Subcutaneous adipose tissue (tissue), 4 donors: ENCODE results near the gene OPCML. TPM values are rescaled to one million over a fixed set of nuclear protein-coding genes. Genes with fewer than 3 reads are reported as not detected.

ENCODE experiments used
- CTCF ChIP-seq: fragments of 450-650 bp; IDR thresholded peaks from one replicate; pipeline ENCODE4 v1.5.1; 2016; ENCODE audit warnings: low read depth, mild to moderate bottlenecking, control low read depth, antibody characterized with exemption, moderate library complexity
- total RNA-seq, 4 donors: library from RNA; depleted of rRNA; stranded (reverse); fragments of >200 nt; gene quantifications; one replicate each; pipeline ENCODE4 v1.1.0, GENCODE V29; 2016

OPCML gene
- total RNA-seq, 4 donors from 2014 or later: under 0.01 TPM; not detected in 3

DNA sequence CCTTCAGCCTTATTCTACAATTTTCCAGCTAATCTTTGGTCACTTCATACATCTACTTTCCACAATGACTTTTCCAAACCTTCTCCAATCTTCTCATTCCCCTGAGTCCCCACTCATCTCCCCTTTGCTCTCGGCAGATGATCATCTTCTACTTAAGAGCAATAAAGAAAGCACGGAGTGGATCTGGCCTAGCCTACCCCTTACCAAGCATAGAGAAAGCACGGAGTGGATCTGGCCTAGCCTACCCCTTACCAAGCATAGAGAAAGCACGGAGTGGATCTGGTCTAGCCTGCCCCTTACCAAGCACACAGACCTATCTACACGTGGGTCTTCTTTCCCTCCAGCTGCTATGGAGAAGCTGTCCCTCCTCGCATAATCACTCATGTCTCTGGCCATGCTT, 558.6 kb downstream of the OPCML start:
- TF ChIP-seq CTCF: no peak

- TF ChIP-seq CTCF: no peak
Observed at GRCh38 chr11:132972565-132972964, 559.7 kb downstream of the OPCML start.

DNA sequence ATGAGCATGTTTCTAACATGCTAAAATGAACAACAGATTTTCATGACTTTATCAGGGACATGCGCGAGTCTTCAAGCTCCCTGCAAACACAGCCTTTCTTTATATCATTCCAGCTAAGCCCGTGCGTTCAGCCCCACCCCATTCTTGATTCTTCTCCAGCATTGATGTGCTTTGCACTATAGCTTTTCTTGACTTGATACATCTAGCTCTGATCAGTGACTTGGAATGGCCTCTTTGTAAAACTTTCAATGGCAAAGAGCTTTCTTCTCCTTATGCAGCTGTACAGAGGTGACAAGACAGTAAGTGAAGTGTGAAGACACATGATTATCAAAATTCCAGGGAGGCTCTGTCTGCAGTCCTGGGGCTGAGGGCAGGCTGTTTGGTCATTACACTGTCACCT, 561.0 kb downstream of the OPCML start:
- no peak for TF ChIP-seq CTCF

DNA sequence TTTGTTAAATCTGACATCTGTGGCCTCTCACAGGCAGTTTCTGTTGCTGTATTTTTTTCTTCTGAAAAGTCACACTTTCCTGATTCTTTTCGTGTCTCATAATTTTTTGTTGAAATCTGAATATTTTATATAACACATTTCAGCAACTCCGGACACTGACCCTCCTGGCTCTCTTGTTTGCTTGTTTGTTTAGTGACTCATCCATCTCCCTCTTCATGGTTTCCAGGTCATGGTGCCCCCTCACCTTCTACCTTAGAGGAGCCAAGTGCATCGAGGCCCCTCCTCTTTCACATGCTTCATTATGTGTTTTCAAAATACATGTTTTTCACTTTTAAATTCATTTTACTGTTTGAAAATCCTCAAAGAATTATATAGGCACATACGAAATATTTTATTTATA, 562.4 kb downstream of the OPCML start:
- TF ChIP-seq CTCF: no peak

- no peak for TF ChIP-seq CTCF
Observed at GRCh38 chr11:132962041-132962440, 570.3 kb downstream of the OPCML start.

- TF ChIP-seq CTCF: no peak
Observed at GRCh38 chr11:132961453-132961852, 570.8 kb downstream of the OPCML start.

DNA sequence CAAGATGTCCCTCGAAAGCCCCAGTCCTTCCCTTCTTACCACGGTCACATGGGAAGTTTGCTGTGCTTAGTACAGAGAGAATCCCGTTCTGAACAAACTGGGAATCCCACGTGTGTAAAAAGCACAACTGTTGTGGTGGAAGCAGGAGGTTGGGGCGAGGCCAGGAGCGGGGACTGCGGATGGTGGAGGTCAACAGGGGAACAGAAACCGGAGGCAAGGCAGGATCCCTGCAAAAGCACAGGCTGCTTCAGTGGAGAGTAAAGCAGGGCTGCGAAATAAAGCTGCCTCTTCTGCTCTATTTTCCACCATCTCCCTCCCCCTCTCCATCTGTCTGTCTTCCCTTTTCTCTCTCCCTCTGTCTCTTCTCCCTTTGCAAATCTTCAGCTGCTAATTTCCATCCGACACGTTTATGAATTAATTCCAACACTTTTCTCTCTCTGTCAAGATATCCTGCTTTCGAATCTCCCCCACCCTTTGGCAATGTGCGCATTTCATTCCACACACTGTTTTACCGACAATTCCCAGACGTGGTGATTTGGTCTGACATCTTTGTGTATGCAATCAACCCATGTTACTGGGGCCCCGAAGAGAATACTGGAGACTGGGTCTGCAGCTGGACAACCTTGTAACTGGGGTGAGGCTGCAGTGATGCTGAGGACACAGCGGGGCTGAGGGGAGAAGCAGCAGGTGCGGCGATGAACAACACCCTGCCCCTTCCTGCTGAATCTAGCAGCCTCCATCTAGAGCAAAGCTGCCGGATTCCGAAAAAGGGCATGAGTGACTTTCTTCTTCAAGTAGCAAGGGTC, 571.8 kb downstream of the OPCML start:
- TF ChIP-seq CTCF: no peak
